ENCODE measurements around the gene GANAB.
"Not testable (repeated sequence)": the region's sequence is repeated elsewhere in the genome, so short reads cannot be mapped to it uniquely, and the experiment has no call there.

GANAB gene

GRCh38 chr11:62621027-62621566 lies 25.3 kb downstream of the GANAB start:
- no peak for DNase-seq

GRCh38 chr11:62616957-62617356 lies 29.5 kb downstream of the GANAB start:
- DNase-seq: not testable (repeated sequence)

GRCh38 chr11:62615521-62615920 lies 30.9 kb downstream of the GANAB start:
- no peak for DNase-seq

- DNase-seq: no peak
Measured at GRCh38 chr11:62614275-62614674, 32.1 kb downstream of the GANAB start.

- DNase-seq: peak; percentile 51
Measured at GRCh38 chr11:62613291-62613778, 33.1 kb downstream of the GANAB start.

GRCh38 chr11:62612366-62613290 lies 33.8 kb downstream of the GANAB start, which contains the start of the genes EML3 and ROM1:
EML3 (minus strand) TSS chr11:62612775; CDS start chr11:62612457, 318 bp downstream.
ROM1 (plus strand) TSS chr11:62613257; CDS start chr11:62613282, 25 bp downstream.
- peak; percentile 95 for DNase-seq

- DNase-seq: peak; percentile 85
Measured at GRCh38 chr11:62611705-62612365, 34.6 kb downstream of the GANAB start.

- no peak for DNase-seq
Measured at GRCh38 chr11:62610814-62611704, 35.4 kb downstream of the GANAB start.

GRCh38 chr11:62610403-62610802 lies 36.0 kb downstream of the GANAB start:
- DNase-seq: no peak

GRCh38 chr11:62608776-62609175 lies 37.6 kb downstream of the GANAB start:
- no peak for DNase-seq

GRCh38 chr11:62607714-62608113 lies 38.7 kb downstream of the GANAB start:
- no peak for DNase-seq

GRCh38 chr11:62605902-62606301 lies 40.5 kb downstream of the GANAB start:
- DNase-seq: no peak

- no peak for DNase-seq
Measured at GRCh38 chr11:62605467-62605866, 40.9 kb downstream of the GANAB start.

- no peak for DNase-seq
Measured at GRCh38 chr11:62604460-62605120, 41.8 kb downstream of the GANAB start.

- DNase-seq: peak; percentile 52
Measured at GRCh38 chr11:62603776-62604299, 42.6 kb downstream of the GANAB start.

- DNase-seq: no peak
Measured at GRCh38 chr11:62603072-62603408, 43.4 kb downstream of the GANAB start.

- DNase-seq: peak; percentile 83
Measured at GRCh38 chr11:62602141-62603071, 44.0 kb downstream of the GANAB start.

- DNase-seq: peak; percentile 100
Measured at GRCh38 chr11:62601372-62602140, 44.9 kb downstream of the GANAB start, which contains the start of gene MTA2. MTA2 (minus strand) TSS chr11:62601865; CDS start chr11:62601450, 415 bp downstream.

- DNase-seq: no peak
Measured at GRCh38 chr11:62601122-62601371, 45.4 kb downstream of the GANAB start.

Data from femur (tissue), 1 donor.